ENCODE measurements around the gene SPECC1L.

Gene SPECC1L

DNA sequence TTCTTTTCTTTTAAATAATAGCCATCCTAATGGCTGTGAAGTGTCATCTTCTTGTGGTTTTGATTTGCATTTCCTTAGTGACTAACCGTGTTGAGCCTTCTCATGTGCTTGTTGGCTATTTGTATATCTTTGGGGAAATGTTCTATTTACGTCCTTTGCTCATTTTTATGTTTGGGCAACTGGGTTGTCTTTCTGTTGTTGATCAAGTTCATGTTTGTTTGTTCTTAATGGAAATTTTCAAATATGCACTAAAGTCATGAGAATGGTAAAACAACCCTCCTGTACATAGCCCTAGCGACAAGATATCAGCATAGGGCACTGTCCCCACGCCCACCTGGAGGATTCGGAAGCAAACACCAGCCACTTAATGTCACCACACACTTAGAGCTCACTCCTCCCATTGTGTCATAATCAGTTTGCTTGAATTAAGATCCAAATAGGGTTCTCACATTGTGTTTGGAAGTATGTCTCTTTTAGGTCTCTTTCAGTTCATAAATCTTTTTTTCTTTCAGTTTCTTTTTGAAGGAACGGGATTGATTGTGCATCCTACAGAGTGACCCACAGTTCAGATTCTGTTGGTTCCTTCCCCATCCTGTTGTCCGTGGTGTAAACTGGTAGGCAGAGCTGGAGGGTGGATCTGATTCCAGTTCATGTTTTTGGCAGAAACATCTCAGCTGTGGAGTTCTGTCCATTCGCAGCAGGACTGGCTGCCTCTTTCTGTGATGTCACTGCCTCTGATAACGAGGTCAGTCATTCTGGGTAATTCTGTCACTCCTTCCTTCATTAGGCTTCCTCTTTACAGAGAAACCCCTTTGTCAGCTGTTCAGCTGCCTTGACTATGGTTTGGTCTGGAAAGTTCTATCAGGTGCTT, 130.3 kb downstream of the SPECC1L start:
- Histone ChIP-seq H3K4me3 (no peak overlapping the region), H3K9me3 (no peaks in the 10 kb centered on the region), H3K36me3 (replicated peaks) (peaks cover 44% of the 10 kb centered on the region), H3K27me3 (ENCODE audit: low read depth) (no peaks in the 10 kb centered on the region), H3K4me1 (no peaks in the 10 kb centered on the region)
- DNase-seq (ENCODE audit: low spot score in 2 of 2) = no peak
- in situ Hi-C loops (cut with MboI; ENCODE audit: low sequenced_read_pairs) = no loop called here

DNA sequence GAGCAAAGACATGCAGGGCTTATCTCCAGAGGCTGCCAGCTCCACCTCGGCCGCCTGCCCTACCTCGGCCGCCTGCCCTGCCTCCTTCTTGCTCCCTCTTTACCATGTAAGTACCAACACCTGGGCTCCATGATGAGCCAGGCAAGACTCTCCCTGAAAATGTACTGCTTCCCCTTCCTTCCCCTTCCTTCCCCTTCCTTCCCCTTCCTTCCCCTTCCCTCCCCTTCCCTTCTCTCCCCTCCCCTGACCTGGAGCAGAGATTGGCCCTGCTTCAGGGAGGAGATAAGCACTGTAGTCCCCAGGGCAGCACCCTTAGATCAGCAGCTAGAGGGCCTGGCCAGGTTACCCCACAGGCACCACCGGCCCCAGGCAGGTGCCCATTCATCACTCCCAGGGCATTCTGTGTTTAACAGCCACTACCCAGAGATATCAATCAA, 131.3 kb downstream of the SPECC1L start:
- no peaks in the 10 kb centered on the region for H3K4me1 ChIP-seq
- no peaks in the 10 kb centered on the region for H3K27me3 ChIP-seq (ENCODE audit: low read depth)
- no peak overlapping the region for H3K4me3 ChIP-seq
- in situ Hi-C loops (cut with MboI; ENCODE audit: low sequenced_read_pairs) = no loop called here
- DNase-seq (ENCODE audit: low spot score in 2 of 2) = no peak
- H3K9me3 ChIP-seq = no peaks in the 10 kb centered on the region
- peaks cover 36% of the 10 kb centered on the region for H3K36me3 ChIP-seq (replicated peaks)

GRCh38 chr22:24402460-24403192, 132.0 kb downstream of the SPECC1L start:
- DNase-seq (ENCODE audit: low spot score in 2 of 2) = no peak
- Histone ChIP-seq H3K4me3 (no peak overlapping the region), H3K4me1 (no peaks in the 10 kb centered on the region), H3K36me3 (replicated peaks) (peaks cover 34% of the 10 kb centered on the region), H3K27me3 (ENCODE audit: low read depth) (no peaks in the 10 kb centered on the region), H3K9me3 (no peaks in the 10 kb centered on the region)
- in situ Hi-C loops (cut with MboI; ENCODE audit: low sequenced_read_pairs) = no loop called here

GRCh38 chr22:24403346-24403745, 132.7 kb downstream of the SPECC1L start:
- no peak overlapping the region for H3K4me3 ChIP-seq
- H3K9me3 ChIP-seq = no peaks in the 10 kb centered on the region
- no peaks in the 10 kb centered on the region for H3K27me3 ChIP-seq (ENCODE audit: low read depth)
- in situ Hi-C loops (cut with MboI; ENCODE audit: low sequenced_read_pairs) = no loop called here
- H3K36me3 ChIP-seq (replicated peaks) = peaks cover 29% of the 10 kb centered on the region
- no peak for DNase-seq (ENCODE audit: low spot score in 2 of 2)
- H3K4me1 ChIP-seq = no peaks in the 10 kb centered on the region

GRCh38 chr22:24404561-24405275, 134.1 kb downstream of the SPECC1L start:
- Histone ChIP-seq H3K27me3 (ENCODE audit: low read depth) (no peaks in the 10 kb centered on the region), H3K36me3 (replicated peaks) (peaks cover 25% of the 10 kb centered on the region), H3K4me3 (no peak overlapping the region), H3K4me1 (no peaks in the 10 kb centered on the region), H3K9me3 (no peaks in the 10 kb centered on the region)
- no peak for DNase-seq (ENCODE audit: low spot score in 2 of 2)
- in situ Hi-C loops (cut with MboI; ENCODE audit: low sequenced_read_pairs) = no loop called here

DNA sequence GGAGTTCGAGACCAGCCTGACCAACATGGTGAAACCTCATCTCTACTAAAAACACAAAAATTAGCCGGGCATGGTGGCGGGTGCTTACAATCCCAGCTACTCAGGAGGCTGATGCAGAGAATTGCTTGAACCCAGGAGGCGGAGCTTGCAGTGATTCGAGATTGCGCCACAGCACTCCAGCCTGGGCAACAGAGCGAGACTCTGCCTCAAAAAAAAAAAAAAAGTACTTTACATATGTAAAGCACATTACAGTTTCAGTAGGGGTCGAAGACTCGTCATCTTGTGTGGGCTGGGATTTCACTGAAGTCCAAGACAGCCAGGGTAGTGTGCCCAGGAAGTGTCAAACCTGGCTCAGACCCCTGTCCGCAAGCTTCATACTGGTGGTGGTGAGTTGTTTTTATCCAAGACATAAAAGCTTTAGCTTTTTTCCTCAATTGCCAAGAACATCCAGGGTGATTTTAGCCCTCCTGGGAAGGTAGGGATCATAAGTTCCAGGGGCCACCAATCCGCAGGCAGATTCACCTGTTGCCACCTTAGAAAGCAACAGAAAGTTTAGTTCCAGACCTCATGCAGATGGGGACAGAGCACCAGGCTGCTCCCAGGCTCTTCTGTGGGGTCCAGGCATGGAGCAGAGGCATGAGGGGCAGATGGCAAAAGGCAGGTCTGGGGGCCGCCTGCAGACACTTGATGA, 135.1 kb downstream of the SPECC1L start:
- H3K4me3 ChIP-seq = no peak overlapping the region
- H3K9me3 ChIP-seq = no peaks in the 10 kb centered on the region
- no peaks in the 10 kb centered on the region for H3K4me1 ChIP-seq
- no peak for DNase-seq (ENCODE audit: low spot score in 2 of 2)
- H3K36me3 ChIP-seq (replicated peaks) = peaks cover 25% of the 10 kb centered on the region
- in situ Hi-C loops (cut with MboI; ENCODE audit: low sequenced_read_pairs) = no loop called here
- no peaks in the 10 kb centered on the region for H3K27me3 ChIP-seq (ENCODE audit: low read depth)

- in situ Hi-C loops (cut with MboI; ENCODE audit: low sequenced_read_pairs) = no loop called here
- Histone ChIP-seq H3K9me3 (no peaks in the 10 kb centered on the region), H3K27me3 (ENCODE audit: low read depth) (no peaks in the 10 kb centered on the region), H3K4me1 (no peaks in the 10 kb centered on the region), H3K36me3 (replicated peaks) (peaks cover 22% of the 10 kb centered on the region), H3K4me3 (no peak overlapping the region)
- no peak for DNase-seq (ENCODE audit: low spot score in 2 of 2)
Measured at GRCh38 chr22:24406322-24407277, 136.0 kb downstream of the SPECC1L start.

DNA sequence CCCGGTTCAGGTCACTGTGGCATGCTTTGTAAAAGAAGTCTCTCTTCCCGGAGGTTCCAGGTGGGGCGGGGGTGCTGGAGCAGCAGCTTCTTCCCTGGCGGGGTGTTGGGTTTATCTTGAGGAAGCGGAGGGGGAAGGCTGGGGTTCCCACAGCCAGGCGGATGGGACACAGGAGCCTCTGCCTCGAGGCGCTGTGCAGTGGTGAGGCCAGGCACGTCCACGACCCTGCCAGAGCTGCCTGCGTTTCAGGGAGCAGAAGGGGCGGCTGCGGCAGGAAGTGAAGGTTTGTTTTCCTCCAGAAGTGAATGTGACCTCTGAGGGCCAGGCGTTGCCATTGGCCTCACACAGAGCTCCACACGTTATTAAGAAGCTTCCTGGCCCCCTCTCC, 136.6 kb downstream of the SPECC1L start:
- in situ Hi-C loops (cut with MboI; ENCODE audit: low sequenced_read_pairs) = no loop called here
- H3K4me3 ChIP-seq = no peak overlapping the region
- H3K36me3 ChIP-seq (replicated peaks) = peaks cover 21% of the 10 kb centered on the region
- no peaks in the 10 kb centered on the region for H3K27me3 ChIP-seq (ENCODE audit: low read depth)
- no peaks in the 10 kb centered on the region for H3K9me3 ChIP-seq
- no peaks in the 10 kb centered on the region for H3K4me1 ChIP-seq
- DNase-seq (ENCODE audit: low spot score in 2 of 2) = no peak

DNA sequence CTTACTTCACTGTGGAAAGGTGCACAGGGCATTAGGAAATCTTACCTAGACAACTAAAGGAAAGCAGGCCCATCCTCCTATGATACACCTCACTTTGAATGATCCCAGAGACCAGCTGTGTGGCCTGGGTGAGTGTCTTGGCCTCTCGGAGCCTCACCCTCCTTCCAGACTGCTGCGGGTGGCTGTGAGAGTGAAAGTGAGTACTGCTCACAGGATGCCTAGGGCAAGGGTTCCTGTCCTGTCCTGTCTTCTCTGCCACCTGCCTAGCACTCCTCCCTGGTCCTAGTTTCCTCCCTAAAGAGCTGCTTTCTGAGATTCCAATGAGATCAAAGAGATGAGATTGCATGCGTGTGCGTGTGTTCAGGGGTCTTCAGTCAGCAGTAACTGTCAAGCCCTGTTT, 137.3 kb downstream of the SPECC1L start:
- Histone ChIP-seq H3K4me3 (no peak overlapping the region), H3K36me3 (replicated peaks) (peaks cover 21% of the 10 kb centered on the region)
- in situ Hi-C loops (cut with MboI; ENCODE audit: low sequenced_read_pairs) = no loop called here

DNA sequence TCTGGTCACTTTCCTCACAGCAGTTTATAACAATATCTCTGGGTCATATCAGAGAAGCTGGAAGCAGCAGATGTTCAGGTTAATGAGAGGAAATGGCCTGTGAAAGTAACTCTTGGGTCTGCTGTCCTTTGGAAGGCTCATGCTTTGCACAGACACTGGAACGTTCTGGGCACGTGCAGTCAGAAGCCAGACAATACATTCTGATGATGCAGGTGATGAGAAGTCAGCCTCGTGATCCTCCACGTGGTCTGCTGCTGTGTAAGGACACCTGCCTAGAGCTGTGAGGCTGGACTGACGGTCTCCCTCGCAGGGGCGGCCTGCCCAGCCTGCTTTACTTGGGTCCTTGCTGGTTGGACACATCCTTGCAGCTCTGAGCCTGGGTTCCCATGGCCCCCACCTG, 138.0 kb downstream of the SPECC1L start:
- H3K36me3 ChIP-seq (replicated peaks) = peaks cover 25% of the 10 kb centered on the region
- no peak overlapping the region for H3K4me3 ChIP-seq
- H3K27me3 ChIP-seq (ENCODE audit: low read depth) = no peaks in the 10 kb centered on the region
- H3K9me3 ChIP-seq = no peaks in the 10 kb centered on the region
- H3K4me1 ChIP-seq = no peaks in the 10 kb centered on the region
- in situ Hi-C loops (cut with MboI; ENCODE audit: low sequenced_read_pairs) = no loop called here
- no peak for DNase-seq (ENCODE audit: low spot score in 2 of 2)

More for the DNA sequence above, 137.3 kb downstream of the SPECC1L start:
- no peaks in the 10 kb centered on the region for H3K27me3 ChIP-seq (ENCODE audit: low read depth)
- H3K9me3 ChIP-seq = no peaks in the 10 kb centered on the region
- no peaks in the 10 kb centered on the region for H3K4me1 ChIP-seq
- no peak for DNase-seq (ENCODE audit: low spot score in 2 of 2)

- Histone ChIP-seq H3K4me3 (no peak overlapping the region), H3K9me3 (no peaks in the 10 kb centered on the region), H3K27me3 (ENCODE audit: low read depth) (no peaks in the 10 kb centered on the region), H3K36me3 (replicated peaks) (peaks cover 27% of the 10 kb centered on the region), H3K4me1 (no peaks in the 10 kb centered on the region)
- in situ Hi-C loops (cut with MboI; ENCODE audit: low sequenced_read_pairs) = loop anchor here (10.0 kb wide), 1 partner anchor 115 kb away; no protein-coding TSS in a partner anchor
- DNase-seq (ENCODE audit: low spot score in 2 of 2) = no peak
Measured at GRCh38 chr22:24409707-24410106, 139.1 kb downstream of the SPECC1L start.

DNA sequence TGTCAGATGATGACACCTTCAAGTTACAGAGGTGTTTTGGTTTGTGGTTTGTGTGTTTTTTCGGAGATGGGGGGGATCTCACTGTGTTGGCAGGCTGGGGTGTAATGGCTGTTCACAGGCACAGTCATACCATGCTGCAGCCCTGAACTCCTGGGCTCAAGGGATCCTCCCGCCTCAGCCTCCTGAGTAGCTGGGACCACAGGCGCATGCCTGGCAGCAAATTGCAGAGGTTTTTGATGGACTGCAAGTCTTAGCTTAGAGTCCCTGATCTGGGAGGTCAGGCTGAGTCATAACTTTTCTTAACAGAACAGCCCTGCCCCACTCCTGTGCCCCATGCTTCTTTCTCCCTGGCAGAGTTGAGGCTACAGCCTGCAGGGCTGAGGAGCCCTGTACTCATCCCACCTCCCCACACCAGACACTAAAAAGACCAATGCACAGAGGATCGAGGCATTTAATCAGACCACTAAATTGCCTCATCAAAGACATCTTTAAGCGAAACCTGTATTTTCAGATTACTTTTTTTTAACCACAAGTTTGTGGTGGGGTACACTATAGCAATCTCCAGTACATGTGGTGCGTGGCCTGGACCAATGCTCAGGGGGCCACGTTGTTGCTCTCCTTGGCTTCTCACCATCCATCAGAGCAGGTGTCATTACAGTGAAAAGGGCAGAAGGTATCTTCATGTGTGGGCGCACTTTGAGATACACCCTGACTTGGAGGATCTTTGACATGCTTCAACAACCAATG, 139.7 kb downstream of the SPECC1L start:
- in situ Hi-C loops (cut with MboI; ENCODE audit: low sequenced_read_pairs) = loop anchor here (10.0 kb wide), 1 partner anchor 115 kb away; no protein-coding TSS in a partner anchor
- no peaks in the 10 kb centered on the region for H3K9me3 ChIP-seq
- no peaks in the 10 kb centered on the region for H3K4me1 ChIP-seq
- H3K27me3 ChIP-seq (ENCODE audit: low read depth) = no peaks in the 10 kb centered on the region
- H3K36me3 ChIP-seq (replicated peaks) = peaks cover 24% of the 10 kb centered on the region
- no peak for DNase-seq (ENCODE audit: low spot score in 2 of 2)
- H3K4me3 ChIP-seq = no peak overlapping the region
